OCI-LY7 (cell line): ENCODE results near the gene ACBD6. TPM values are rescaled to one million over a fixed set of nuclear protein-coding genes. Genes with fewer than 3 reads are reported as not detected.

Experiments used
- BruUV-seq: library from RNA; stranded (reverse); fragments of 400-500 nt; replicated peaks from 2 replicates; lab custom pipeline; 2021; lab: Mats Ljungman, UMichigan
- CTCF ChIA-PET: fragments of 300-600 bp; sonication (Branson Sonifier 250); formaldehyde crosslinking; loops from one replicate; lab custom pipeline; 2022; ENCODE audit warnings: antibody characterized with exemption; ENCODE audit not compliant: unreplicated experiment; lab: Charles Lee
- POLR2A ChIA-PET: fragments of 300-600 bp; sonication (Branson Sonifier 250); formaldehyde crosslinking; loops from one replicate; lab custom pipeline; 2022; ENCODE audit warnings: antibody characterized with exemption; lab: Charles Lee
- DNase-seq: peaks from one replicate; pipeline ENCODE4 v3.0.0-alpha.2; 2015; ENCODE audit warnings: low spot score
- H2AFZ ChIP-seq: fragments of 200-600 bp; sonication (generic), shearing (Covaris generic); 2 replicates; pipeline ENCODE4 v1.6.1; 2014; ENCODE audit warnings: mild to moderate bottlenecking, antibody characterized with exemption, low read length, moderate library complexity
- H3K27ac ChIP-seq: fragments of 200-600 bp; sonication (generic); 2 replicates; pipeline ENCODE4 v1.5.1; 2014; ENCODE audit warnings: mixed run types, low read depth, mild to moderate bottlenecking, moderate library complexity, low read length, inconsistent platforms; ENCODE audit not compliant: poor library complexity, severe bottlenecking
- H3K36me3 ChIP-seq: fragments of 200-600 bp; sonication (generic); 2 replicates; pipeline ENCODE4 v1.6.1; 2014; ENCODE audit warnings: mild to moderate bottlenecking, antibody characterized with exemption, low read length, moderate library complexity, mixed read lengths; ENCODE audit not compliant: insufficient read depth
- H3K4me1 ChIP-seq: fragments of 200-600 bp; sonication (generic); 2 replicates; pipeline ENCODE4 v1.5.1; 2014; ENCODE audit warnings: mild to moderate bottlenecking, low read length; ENCODE audit not compliant: insufficient read depth, poor library complexity, severe bottlenecking
- H3K4me2 ChIP-seq: fragments of 200-600 bp; sonication (generic); 2 replicates; pipeline ENCODE4 v1.6.1; 2014; ENCODE audit warnings: mild to moderate bottlenecking, low read length
- H3K4me3 ChIP-seq: fragments of 200-600 bp; sonication (generic); 2 replicates; pipeline ENCODE4 v1.5.1; 2014; ENCODE audit warnings: mild to moderate bottlenecking, low read depth, low read length; ENCODE audit not compliant: poor library complexity, severe bottlenecking
- H3K79me2 ChIP-seq: fragments of 200-600 bp; sonication (generic); 2 replicates; pipeline ENCODE4 v1.6.1; 2016; ENCODE audit warnings: low read depth, mild to moderate bottlenecking, low read length, moderate library complexity, mixed read lengths; ENCODE audit not compliant: insufficient read depth
- H3K9me2 ChIP-seq: fragments of 200-600 bp; sonication (generic); 2 replicates; pipeline ENCODE4 v1.6.1; 2016; ENCODE audit warnings: mild to moderate bottlenecking, low read length, mixed read lengths; ENCODE audit not compliant: insufficient read depth
- H3K9me3 ChIP-seq: fragments of 200-600 bp; sonication (generic); 2 replicates; pipeline ENCODE4 v1.6.1; 2014; ENCODE audit warnings: mild to moderate bottlenecking, mixed run types, low read length, mixed read lengths
- H4K20me1 ChIP-seq: fragments of 200-600 bp; sonication (generic); 2 replicates; pipeline ENCODE4 v1.6.1; 2014; ENCODE audit warnings: mild to moderate bottlenecking, antibody characterized with exemption, low read length, moderate library complexity, mixed read lengths; ENCODE audit not compliant: insufficient read depth
- EZH2phosphoT487 ChIP-seq: fragments of 200-600 bp; sonication (generic); IDR thresholded peaks from 2 replicates; pipeline ENCODE4 v1.6.1; 2018; ENCODE audit warnings: low read depth, borderline replicate concordance, mild to moderate bottlenecking, mixed run types, antibody characterized with exemption, low read length, moderate library complexity, mixed read lengths
- intact Hi-C: fragments of 100-400 bp; cut with micrococcal nuclease; formaldehyde crosslinking; loops from one replicate; pipeline ENCODE4 v1.10.0; 2022; ENCODE audit not compliant: unreplicated experiment
- total RNA-seq, 2 experiments: library from RNA; depleted of rRNA in 1 of 2; stranded (reverse); fragments of >200 nt in 1 of 2; shearing (Covaris generic) in 1 of 2; gene quantifications; 2 replicates each; pipeline ENCODE4 v1.2.3, GENCODE V29; 2014 to 2022
- TF ChIP-seq, protein P1 (sequence below): fragments of 200-600 bp; sonication (generic); conservative IDR thresholded peaks from 2 replicates; pipeline ENCODE4 v1.5.1; 2014; ENCODE audit warnings: mild to moderate bottlenecking, antibody characterized with exemption, low read length, moderate library complexity, mixed read lengths

ACBD6 gene
- total RNA-seq, 2 experiments from 2014 or later: 61.2 to 78.4 TPM

GRCh38 chr1:180269645-180270529 is 232.5 kb downstream of the ACBD6 start:
- no peaks in the 10 kb centered on the region for H3K9me3 ChIP-seq
- ChIA-PET POLR2A (interaction anchor here (0.7 kb wide), 1 partner anchor 16 kb away, joined by 3 read pairs; no protein-coding TSS in a partner anchor), CTCF (no interaction called here)
- no peak overlapping the region for H2AFZ ChIP-seq
- H3K9me2 ChIP-seq: no peaks in the 10 kb centered on the region
- no peaks in the 10 kb centered on the region for H3K79me2 ChIP-seq
- H3K4me2 ChIP-seq: no peak overlapping the region
- H3K4me3 ChIP-seq: no peak overlapping the region
- no peak overlapping the region for H3K27ac ChIP-seq
- no peak for TF ChIP-seq EZH2phosphoT487
- TF ChIP-seq, protein P1, sequence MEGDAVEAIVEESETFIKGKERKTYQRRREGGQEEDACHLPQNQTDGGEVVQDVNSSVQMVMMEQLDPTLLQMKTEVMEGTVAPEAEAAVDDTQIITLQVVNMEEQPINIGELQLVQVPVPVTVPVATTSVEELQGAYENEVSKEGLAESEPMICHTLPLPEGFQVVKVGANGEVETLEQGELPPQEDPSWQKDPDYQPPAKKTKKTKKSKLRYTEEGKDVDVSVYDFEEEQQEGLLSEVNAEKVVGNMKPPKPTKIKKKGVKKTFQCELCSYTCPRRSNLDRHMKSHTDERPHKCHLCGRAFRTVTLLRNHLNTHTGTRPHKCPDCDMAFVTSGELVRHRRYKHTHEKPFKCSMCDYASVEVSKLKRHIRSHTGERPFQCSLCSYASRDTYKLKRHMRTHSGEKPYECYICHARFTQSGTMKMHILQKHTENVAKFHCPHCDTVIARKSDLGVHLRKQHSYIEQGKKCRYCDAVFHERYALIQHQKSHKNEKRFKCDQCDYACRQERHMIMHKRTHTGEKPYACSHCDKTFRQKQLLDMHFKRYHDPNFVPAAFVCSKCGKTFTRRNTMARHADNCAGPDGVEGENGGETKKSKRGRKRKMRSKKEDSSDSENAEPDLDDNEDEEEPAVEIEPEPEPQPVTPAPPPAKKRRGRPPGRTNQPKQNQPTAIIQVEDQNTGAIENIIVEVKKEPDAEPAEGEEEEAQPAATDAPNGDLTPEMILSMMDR: no peak
- DNase-seq: no peak
- intact Hi-C loops: no loop called here
- no peaks in the 10 kb centered on the region for H4K20me1 ChIP-seq
- no TSS peak for BruUV-seq
- H3K4me1 ChIP-seq: no peaks in the 10 kb centered on the region
- H3K36me3 ChIP-seq: peaks cover 11% of the 10 kb centered on the region

DNA sequence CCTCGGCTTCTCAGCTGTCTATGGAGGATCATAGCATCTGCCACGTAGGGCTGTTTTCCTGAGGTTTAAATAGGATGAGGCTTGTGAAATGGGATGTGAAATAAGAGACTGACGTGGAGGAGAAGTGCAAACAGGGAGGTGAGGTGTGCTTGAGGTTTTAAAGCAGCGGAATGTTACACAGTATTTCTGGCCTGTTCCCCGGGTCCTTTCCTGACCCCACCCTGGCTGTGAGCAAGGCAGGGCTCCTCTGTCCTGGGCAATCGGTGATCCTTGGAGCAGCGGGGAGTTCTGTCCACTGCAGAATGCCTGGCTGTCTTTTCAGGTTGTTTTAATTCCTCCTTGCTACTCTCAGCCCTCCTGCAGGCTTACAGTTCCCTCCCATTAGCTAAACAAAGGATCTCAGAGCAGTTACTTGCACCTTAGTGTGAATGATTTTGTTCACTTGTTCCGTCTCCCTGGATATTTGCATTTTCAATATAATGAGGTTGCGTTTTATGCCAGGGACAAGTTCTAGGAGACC is 233.8 kb downstream of the ACBD6 start:
- ChIA-PET POLR2A (no interaction called here), CTCF (no interaction called here)
- Histone ChIP-seq H3K9me3 (no peaks in the 10 kb centered on the region), H3K9me2 (no peaks in the 10 kb centered on the region), H3K36me3 (no peaks in the 10 kb centered on the region), H3K27ac (no peak overlapping the region), H3K4me2 (no peak overlapping the region), H3K4me1 (no peaks in the 10 kb centered on the region), H3K79me2 (no peaks in the 10 kb centered on the region), H2AFZ (no peak overlapping the region), H3K4me3 (no peak overlapping the region), H4K20me1 (no peaks in the 10 kb centered on the region)
- no TSS peak for BruUV-seq
- TF ChIP-seq, protein P1: no peak
- no peak for TF ChIP-seq EZH2phosphoT487
- no peak for DNase-seq
- intact Hi-C loops: no loop called here
